Fibroblast of skin of right quadriceps (primary cell): ENCODE measurements around the gene PLCB4.
A peak's percentile ranks its signal among the peaks of the same experiment; 100 is the strongest.

Experiments
- DNase-seq: peaks from one replicate; pipeline ENCODE4 v3.0.0-alpha.2; 2013

Gene PLCB4

GRCh38 chr20:9409352-9409751 lies 340.5 kb downstream of the PLCB4 start:
- peak; percentile 78 for DNase-seq

GRCh38 chr20:9409981-9410380 lies 341.1 kb downstream of the PLCB4 start:
- DNase-seq = peak; percentile 88

GRCh38 chr20:9411833-9412232 lies 342.9 kb downstream of the PLCB4 start:
- no peak for DNase-seq

- DNase-seq = no peak
Measured at GRCh38 chr20:9412309-9412708, 343.4 kb downstream of the PLCB4 start.

GRCh38 chr20:9413001-9413400 lies 344.1 kb downstream of the PLCB4 start:
- no peak for DNase-seq

- no peak for DNase-seq
Measured at GRCh38 chr20:9415426-9415825, 346.5 kb downstream of the PLCB4 start.

- no peak for DNase-seq
Measured at GRCh38 chr20:9416421-9416820, 347.5 kb downstream of the PLCB4 start.

- DNase-seq = peak; percentile 79
Measured at GRCh38 chr20:9417665-9418064, 348.8 kb downstream of the PLCB4 start.

- no peak for DNase-seq
Measured at GRCh38 chr20:9422321-9423057, 353.6 kb downstream of the PLCB4 start.

- DNase-seq = no peak
Measured at GRCh38 chr20:9424551-9424950, 355.7 kb downstream of the PLCB4 start.

GRCh38 chr20:9427430-9428291 lies 358.8 kb downstream of the PLCB4 start:
- peak; percentile 64 for DNase-seq

- DNase-seq = no peak
Measured at GRCh38 chr20:9428292-9428607, 359.4 kb downstream of the PLCB4 start.

- DNase-seq = no peak
Measured at GRCh38 chr20:9439806-9440205, 370.9 kb downstream of the PLCB4 start.

- DNase-seq = peak; percentile 31
Measured at GRCh38 chr20:9440892-9441291, 372.0 kb downstream of the PLCB4 start.

GRCh38 chr20:9441948-9442347 lies 373.1 kb downstream of the PLCB4 start:
- no peak for DNase-seq

GRCh38 chr20:9442858-9443257 lies 374.0 kb downstream of the PLCB4 start:
- DNase-seq = no peak

- no peak for DNase-seq
Measured at GRCh38 chr20:9444921-9445320, 376.0 kb downstream of the PLCB4 start.

- DNase-seq = no peak
Measured at GRCh38 chr20:9447182-9447581, 378.3 kb downstream of the PLCB4 start.

GRCh38 chr20:9453201-9453600 lies 384.3 kb downstream of the PLCB4 start:
- no peak for DNase-seq

- DNase-seq = peak; percentile 15
Measured at GRCh38 chr20:9454791-9455190, 385.9 kb downstream of the PLCB4 start.

- DNase-seq = no peak
Measured at GRCh38 chr20:9457136-9457535, 388.2 kb downstream of the PLCB4 start.

- peak; percentile 26 for DNase-seq
Measured at GRCh38 chr20:9458138-9458796, 389.4 kb downstream of the PLCB4 start.

GRCh38 chr20:9460518-9460917 lies 391.6 kb downstream of the PLCB4 start:
- peak; percentile 64 for DNase-seq

- no peak for DNase-seq
Measured at GRCh38 chr20:9467995-9468394, 399.1 kb downstream of the PLCB4 start.
